NOMO-1 treated with dmso at 0.1 percent for 144 hours (cell line): ENCODE data around the gene EMSY.
"Not testable (repeated sequence)": the region's sequence is repeated elsewhere in the genome, so short reads cannot be mapped to it uniquely, and the experiment has no call there.

Source experiments
- DNase-seq: peaks from one replicate; lab custom pipeline; 2025; ENCODE audit not compliant: unreplicated experiment; lab: John Stamatoyannopoulos, UW

The EMSY gene

GRCh38 chr11:76444384-76445120 is at the start of gene EMSY:
TSS of gene EMSY (plus strand) at chr11:76445018. CDS start at chr11:76446939, 1,921 bp downstream.
- DNase-seq: peak; percentile 99

- DNase-seq: no peak
These were observed 49.5 kb upstream of the EMSY start for GRCh38 chr11:76395296-76395695.

GRCh38 chr11:76397383-76397782 is 47.4 kb upstream of the EMSY start:
- no peak for DNase-seq

- no peak for DNase-seq
These were observed 43.9 kb upstream of the EMSY start for GRCh38 chr11:76400967-76401366.

- DNase-seq: not testable (repeated sequence)
These were observed 43.3 kb upstream of the EMSY start for GRCh38 chr11:76401484-76401883.

- no peak for DNase-seq
These were observed 38.5 kb upstream of the EMSY start for GRCh38 chr11:76406359-76406758.

GRCh38 chr11:76408171-76408965 is 36.5 kb upstream of the EMSY start:
- DNase-seq: no peak

GRCh38 chr11:76410851-76411357 is 33.9 kb upstream of the EMSY start:
- no peak for DNase-seq

- DNase-seq: no peak
These were observed 29.7 kb upstream of the EMSY start for GRCh38 chr11:76415073-76415472.

GRCh38 chr11:76419896-76420295 is 24.9 kb upstream of the EMSY start:
- DNase-seq: no peak

GRCh38 chr11:76424379-76424778 is 20.4 kb upstream of the EMSY start:
- DNase-seq: no peak

GRCh38 chr11:76424891-76425290 is 19.9 kb upstream of the EMSY start:
- DNase-seq: no peak

GRCh38 chr11:76426660-76427059 is 18.2 kb upstream of the EMSY start:
- no peak for DNase-seq

- DNase-seq: no peak
These were observed 8.8 kb upstream of the EMSY start for GRCh38 chr11:76436020-76436419.

GRCh38 chr11:76443268-76443980 is 1.4 kb upstream of the EMSY start:
- DNase-seq: no peak

- DNase-seq: no peak
These were observed 794 bp upstream of the EMSY start for GRCh38 chr11:76444065-76444383.

- DNase-seq: peak; percentile 57
These were observed 585 bp downstream of the EMSY start for GRCh38 chr11:76445121-76446084.

- no peak for DNase-seq
These were observed 3.7 kb downstream of the EMSY start for GRCh38 chr11:76448506-76448905.

- no peak for DNase-seq
These were observed 8.4 kb downstream of the EMSY start for GRCh38 chr11:76453248-76453647.

GRCh38 chr11:76455331-76455730 is 10.5 kb downstream of the EMSY start:
- no peak for DNase-seq

GRCh38 chr11:76455931-76456330 is 11.1 kb downstream of the EMSY start:
- DNase-seq: no peak
